GM20431 (cell line): Measurements from ENCODE around the gene JARID2.

Experiments used
- in situ Hi-C: fragments of 300-500 bp; cut with MseI, MboI; formaldehyde crosslinking; loops from one replicate; pipeline ENCODE4 v1.15.0; 2020; ENCODE audit warnings: low sequenced_read_pairs; ENCODE audit not compliant: unreplicated experiment

The JARID2 gene

DNA sequence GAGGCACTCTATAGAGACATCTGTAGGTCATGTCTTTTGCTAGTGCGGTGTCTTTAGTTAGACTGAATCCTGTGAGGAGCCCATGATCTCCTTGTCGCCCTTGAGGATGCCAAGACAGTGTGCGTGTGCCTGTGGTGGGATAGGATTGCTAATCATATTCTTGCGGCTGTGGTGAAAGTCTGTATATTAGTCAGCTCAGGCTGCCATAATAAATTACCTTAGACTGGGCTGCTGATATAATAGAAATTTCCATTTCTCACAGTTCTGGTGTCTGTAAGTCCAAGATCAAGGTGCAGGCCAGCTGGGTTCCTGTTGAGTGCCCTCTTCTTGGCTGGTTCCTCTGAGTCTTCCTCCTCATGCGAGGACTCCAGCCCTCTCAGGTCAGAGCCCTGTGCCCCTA is 141.2 kb downstream of the JARID2 start:
- in situ Hi-C loops: no loop called here

- in situ Hi-C loops: no loop called here
Observed at GRCh38 chr6:15389084-15389764, 143.4 kb downstream of the JARID2 start.

DNA sequence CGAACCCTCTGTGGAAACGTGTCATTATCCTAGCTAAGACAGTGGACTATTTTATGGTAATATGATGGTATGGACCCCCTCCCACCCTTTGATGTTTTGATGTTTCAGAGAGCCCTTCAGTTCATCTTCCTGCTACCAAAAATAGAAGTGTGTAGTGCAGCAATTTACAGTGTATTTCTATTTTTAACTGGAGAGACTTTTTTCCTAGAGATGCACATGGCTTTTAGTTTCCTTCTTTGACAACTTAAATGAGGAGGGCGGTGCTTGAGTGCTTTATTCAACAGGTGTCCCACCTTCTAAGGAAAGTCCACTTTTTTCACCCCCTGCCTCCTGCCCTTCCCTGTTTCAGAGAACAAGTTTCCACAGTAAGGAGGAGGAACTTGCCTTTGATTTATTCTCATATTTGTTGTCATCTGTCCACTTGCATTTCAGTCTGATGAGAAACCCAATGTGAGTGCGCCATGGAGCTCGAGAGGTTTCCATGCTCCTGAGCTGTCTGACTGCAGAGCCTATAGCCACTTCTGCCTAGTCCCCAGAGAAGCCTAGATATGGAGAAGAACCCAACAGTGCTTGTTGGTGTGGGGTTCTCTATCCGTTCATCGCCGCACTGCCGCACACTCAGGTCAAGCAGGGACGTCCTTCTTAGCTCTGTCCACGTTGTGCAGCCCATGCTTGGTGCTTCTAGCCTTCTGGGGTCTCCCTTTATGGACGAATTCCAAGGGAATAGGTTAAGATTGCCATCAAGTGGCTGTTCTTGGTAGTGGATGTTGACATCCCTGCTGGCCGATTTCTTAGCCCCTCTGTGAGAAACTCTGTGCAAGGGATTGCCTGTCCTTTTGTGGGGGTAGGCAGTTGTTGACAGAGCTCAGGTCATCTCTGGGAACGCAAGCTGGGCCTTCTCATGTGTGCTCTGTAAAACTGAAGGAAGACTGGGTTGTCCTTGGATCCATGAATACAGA is 144.2 kb downstream of the JARID2 start:
- in situ Hi-C loops: no loop called here

DNA sequence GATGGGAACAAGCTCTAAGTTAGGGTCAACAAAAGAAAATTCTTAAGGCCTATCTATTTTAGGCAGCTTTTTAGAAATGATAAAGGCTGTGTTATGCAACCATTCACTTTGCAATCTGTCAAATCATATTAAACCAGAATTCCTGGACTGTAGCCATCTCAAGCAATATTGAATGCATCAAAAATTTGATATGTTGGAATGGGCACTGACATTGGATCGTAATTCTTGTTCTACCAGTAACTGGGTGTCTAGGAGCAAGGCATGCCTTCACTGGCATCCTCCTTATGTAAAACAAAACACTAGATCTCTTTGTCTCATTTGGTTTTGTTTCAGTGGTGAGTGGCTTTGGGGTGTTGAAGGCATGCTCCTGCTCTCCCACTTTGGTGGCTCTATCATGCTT is 145.6 kb downstream of the JARID2 start:
- in situ Hi-C loops: no loop called here

GRCh38 chr6:15392182-15392581 is 146.3 kb downstream of the JARID2 start:
- in situ Hi-C loops: no loop called here

DNA sequence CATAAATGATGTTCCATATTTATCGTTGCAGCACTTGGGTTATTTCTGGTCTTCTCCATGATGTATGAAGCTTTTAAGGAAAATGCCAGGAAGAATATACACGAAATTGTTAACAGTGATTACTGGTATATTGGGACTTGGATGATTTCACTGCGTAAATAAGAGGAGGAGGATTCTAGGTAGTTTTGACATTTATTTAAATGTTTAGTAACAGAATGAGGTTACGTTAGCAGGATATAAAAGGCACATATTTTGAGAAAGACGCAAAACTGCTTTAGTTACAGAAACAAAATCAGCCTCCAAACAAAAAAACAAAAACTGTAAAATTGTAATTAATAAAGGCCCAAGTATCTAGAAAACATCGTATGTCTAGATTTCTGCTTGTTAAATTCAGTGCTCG is 147.7 kb downstream of the JARID2 start:
- in situ Hi-C loops: no loop called here

- in situ Hi-C loops: no loop called here
Observed at GRCh38 chr6:15395087-15395486, 149.2 kb downstream of the JARID2 start.

GRCh38 chr6:15396808-15397207 is 150.9 kb downstream of the JARID2 start:
- in situ Hi-C loops: no loop called here

GRCh38 chr6:15398633-15399275 is 152.9 kb downstream of the JARID2 start:
- in situ Hi-C loops: no loop called here

DNA sequence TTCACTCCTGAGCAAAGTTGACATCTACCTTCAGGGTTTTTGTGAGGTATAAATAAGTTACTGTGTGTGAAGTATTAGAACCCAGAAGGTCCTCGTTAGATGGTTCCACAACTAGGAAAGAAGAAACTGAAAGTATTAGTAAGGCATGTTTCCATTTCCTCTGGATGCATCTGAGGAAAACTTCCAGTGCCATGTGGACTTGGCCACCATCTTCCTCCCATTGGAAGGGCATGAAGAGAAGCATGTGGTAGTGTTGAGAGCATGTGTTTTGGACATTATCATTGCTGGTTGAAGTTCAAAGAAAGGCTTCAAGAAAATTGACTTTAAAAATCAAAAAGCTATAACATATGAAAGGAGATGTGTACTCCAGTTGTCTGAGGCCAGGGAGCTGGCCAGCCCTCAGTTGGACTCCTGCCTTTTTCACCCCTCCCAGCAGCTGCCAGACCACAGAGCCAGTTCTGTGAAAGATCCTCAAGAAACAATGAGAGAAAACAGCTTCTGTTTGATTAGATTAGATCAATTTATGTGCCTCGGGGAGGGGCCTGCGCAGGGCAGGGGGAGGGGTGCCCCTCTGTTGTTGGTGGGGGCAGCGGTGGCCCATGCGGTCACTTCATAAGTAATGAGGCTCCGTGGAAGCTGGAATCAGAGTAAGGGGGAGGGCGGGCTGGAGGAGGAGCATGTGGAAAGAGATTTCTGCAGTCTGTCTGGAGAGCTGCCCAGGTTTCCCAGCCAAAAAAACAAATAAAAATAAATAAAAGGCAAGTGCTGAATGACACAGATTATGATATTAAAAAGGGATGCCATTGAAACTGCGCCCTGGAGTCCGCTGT is 154.0 kb downstream of the JARID2 start:
- in situ Hi-C loops: no loop called here

GRCh38 chr6:15400572-15401004 is 154.7 kb downstream of the JARID2 start:
- in situ Hi-C loops: no loop called here

GRCh38 chr6:15401120-15401519 is 155.3 kb downstream of the JARID2 start:
- in situ Hi-C loops: no loop called here

GRCh38 chr6:15401769-15402250 is 155.9 kb downstream of the JARID2 start:
- in situ Hi-C loops: no loop called here

DNA sequence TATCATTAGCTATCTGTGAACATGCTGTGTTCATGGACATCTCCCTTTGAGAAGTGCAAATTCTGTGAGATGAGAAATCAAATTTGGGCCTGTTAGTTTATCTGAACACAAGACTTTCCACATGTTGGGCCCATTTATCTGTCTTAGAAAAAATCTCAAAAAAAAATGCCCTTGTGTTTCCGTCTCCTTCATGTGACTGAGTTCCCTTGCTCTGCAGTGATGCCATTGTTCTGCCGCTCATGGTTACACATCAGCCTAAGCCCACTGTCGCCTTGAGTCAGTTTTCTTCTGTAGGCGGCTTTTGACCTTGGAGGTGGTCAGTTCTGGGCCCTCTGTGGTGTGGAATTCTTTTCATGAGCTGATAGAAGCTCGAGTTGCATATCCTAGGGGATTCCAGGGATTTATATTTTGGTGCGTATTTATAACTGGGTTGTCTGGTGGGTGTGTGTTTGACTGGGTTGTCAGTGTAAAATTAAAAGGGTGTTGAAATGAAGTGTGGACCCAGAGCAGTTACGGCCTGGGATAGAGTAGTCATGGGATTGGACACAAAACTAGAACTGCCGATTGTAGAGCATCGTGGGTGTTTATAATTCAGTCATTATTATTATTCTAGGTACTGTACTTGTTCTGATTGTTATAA is 156.7 kb downstream of the JARID2 start:
- in situ Hi-C loops: no loop called here

DNA sequence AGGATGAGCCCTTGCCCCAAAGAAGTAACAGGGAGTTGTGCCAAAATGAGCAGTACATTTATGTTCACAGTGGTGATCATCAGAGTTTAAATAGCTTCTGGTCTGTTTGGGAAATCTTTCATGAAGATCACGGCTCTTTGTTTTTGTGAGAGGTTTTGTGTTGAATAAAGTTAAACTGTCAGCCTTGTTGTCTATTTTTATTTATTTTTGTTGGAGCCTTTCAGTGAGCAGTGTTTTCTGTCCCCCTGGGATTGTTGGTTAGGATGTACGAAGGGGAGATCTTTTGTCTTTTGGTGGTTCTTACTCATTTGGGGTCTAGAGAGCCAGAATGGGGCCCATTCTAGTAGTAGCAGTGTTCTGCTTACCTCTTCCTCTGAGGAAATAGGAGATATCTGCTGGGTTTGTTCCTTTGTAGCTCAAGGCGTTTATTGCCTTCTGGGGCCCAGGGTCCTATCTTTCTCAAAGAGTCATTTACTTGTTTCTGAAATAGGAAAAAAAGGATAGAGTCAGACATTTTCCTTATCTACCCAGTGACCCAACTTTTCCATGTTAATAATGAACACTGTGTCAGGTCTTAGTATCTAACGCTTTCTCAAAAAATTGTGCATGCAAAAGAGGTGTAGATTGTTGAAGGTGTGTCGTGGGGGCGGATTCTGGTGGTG is 157.4 kb downstream of the JARID2 start:
- in situ Hi-C loops: no loop called here

GRCh38 chr6:15404685-15404980 is 158.8 kb downstream of the JARID2 start:
- in situ Hi-C loops: no loop called here

DNA sequence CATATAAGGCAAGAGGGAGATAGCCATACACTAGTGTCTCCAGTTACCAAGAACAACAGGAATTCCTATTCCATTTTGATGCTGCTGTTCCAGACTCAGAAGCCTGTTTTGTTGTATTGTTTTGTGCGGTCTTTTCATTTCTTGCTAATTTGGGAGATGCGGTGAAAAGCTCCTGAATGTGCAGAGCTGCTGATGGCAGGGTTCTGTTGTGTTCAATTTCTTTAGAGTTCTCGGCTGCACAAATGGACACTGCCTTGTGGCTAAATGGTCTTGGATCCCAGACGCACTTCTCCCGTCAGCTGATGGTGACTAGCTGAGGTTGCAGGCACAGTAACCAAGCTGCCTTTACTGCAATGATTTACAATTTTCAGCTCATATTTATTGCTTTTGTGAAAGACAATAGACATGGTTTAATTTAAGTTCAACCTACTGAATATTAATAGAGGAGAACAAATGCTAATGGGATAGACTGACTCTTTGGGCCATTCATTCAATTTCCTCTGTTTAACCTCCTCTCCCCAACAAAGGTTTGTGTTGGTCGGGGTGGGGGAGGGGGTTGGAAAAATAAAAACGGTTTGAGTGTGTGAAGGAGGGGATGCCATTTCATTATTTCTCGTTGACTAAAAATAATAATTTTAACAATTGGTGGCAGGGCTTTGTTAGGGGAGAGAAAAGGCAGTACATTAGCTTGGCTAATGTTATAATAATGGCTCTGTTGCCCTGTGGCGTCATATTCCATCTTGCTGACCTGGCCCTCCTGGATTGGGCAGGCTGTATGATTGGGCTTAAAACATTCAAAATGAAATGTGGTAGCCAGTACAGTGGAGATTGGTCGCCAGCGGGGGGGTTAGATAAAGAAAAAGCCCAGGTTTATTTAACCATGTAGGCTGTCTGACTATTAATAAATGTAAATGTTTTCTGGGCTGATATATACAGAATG is 159.5 kb downstream of the JARID2 start:
- in situ Hi-C loops: no loop called here

- in situ Hi-C loops: no loop called here
Observed at GRCh38 chr6:15406452-15406851, 160.6 kb downstream of the JARID2 start.
